Prostate gland (tissue), 2 donors: Measurements from ENCODE around the gene TFB2M.

Experiments
- POLR2A ChIP-seq: fragments of 450-650 bp; IDR thresholded peaks from one replicate; pipeline ENCODE4 v1.6.1; 2016; ENCODE audit warnings: antibody characterized with exemption, mild to moderate bottlenecking
- POLR2AphosphoS5 ChIP-seq: sonication (generic); formaldehyde crosslinking; IDR thresholded peaks from one replicate; pipeline ENCODE4 v1.6.1; 2017; ENCODE audit warnings: antibody characterized with exemption
- TF ChIP-seq, protein P1 (sequence below), 4 experiments: fragments of 200-600 bp in 2 of 4; fragments of 450-650 bp in 2 of 4; sonication (generic) in 2 of 4; IDR thresholded peaks; 1 replicate in 3 of 4; 2 replicates in 1 of 4; pipeline ENCODE4 v1.5.1; 2016 to 2019; ENCODE audit warnings: antibody characterized with exemption in 4 of 4, mild to moderate bottlenecking in 2 of 4, moderate library complexity in 2 of 4

DNA sequence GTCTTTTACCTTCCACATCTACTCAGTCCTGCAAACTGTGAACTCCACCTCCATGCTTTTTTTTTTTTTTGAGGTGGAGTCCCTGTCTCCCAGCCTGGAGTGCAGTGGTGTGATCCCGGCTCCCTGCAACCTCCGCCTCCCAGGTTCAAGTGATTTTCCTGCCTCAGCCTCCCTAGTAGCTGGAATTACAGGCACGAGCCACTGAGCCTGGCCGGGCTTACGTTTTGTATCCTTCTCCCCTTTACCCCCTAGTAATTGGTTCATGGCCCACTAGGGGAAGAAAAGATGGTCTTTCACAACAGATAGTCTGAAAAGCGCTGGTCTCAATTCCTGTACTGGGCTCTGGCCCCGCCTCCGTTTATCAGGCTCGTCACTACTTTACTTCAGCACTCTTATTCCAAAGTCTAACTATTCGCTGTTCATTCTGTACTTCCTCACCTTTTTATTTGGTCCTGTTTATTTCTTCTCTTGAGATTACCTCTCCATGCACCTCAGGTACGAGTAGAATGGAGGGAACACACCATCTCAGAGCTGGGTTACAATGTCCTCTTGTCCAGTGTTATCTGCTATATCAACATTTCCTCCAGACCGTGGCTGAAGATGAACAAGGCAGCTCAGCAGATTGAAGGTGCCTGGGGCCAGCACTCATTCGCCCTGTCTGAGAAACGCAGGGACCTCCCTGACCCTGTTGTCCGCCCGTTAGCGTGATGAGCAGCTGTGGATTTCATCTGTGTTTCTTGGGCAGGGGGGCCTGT is 16.4 kb upstream of the TFB2M start:
- TF ChIP-seq, protein P1, sequence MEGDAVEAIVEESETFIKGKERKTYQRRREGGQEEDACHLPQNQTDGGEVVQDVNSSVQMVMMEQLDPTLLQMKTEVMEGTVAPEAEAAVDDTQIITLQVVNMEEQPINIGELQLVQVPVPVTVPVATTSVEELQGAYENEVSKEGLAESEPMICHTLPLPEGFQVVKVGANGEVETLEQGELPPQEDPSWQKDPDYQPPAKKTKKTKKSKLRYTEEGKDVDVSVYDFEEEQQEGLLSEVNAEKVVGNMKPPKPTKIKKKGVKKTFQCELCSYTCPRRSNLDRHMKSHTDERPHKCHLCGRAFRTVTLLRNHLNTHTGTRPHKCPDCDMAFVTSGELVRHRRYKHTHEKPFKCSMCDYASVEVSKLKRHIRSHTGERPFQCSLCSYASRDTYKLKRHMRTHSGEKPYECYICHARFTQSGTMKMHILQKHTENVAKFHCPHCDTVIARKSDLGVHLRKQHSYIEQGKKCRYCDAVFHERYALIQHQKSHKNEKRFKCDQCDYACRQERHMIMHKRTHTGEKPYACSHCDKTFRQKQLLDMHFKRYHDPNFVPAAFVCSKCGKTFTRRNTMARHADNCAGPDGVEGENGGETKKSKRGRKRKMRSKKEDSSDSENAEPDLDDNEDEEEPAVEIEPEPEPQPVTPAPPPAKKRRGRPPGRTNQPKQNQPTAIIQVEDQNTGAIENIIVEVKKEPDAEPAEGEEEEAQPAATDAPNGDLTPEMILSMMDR (IDR thresholded peaks at IDR 0.05), result no peak
- no peak for TF ChIP-seq POLR2AphosphoS5
- no peak for TF ChIP-seq POLR2A
